Measurements from ENCODE around the gene TRIAP1.
"Not testable (repeated sequence)": the region's sequence is repeated elsewhere in the genome, so short reads cannot be mapped to it uniquely, and the experiment has no call there.

The TRIAP1 gene

GRCh38 chr12:120488057-120488640 is 42.0 kb upstream of the TRIAP1 start:
- peak overlapping the region; percentile 59 to 95 (median 90) for H3K27ac Mint-ChIP-seq
- H3K4me3 Mint-ChIP-seq, result peak overlapping the region in 1 of 3 experiments; percentile 10
- H3K36me3 Mint-ChIP-seq (ENCODE audit: low read depth), result peaks cover 32% of the 10 kb centered on the region
- H3K9me3 Mint-ChIP-seq, result no peaks in the 10 kb centered on the region
- TF ChIP-seq CTCF (IDR thresholded peaks at IDR 0.05; ENCODE audit: unreplicated experiment in 3 of 3), result no peak
- peaks cover 47% of the 10 kb centered on the region for H3K4me1 Mint-ChIP-seq
- H3K27me3 Mint-ChIP-seq (ENCODE audit: low read depth), result no peaks in the 10 kb centered on the region

- H3K27me3 Mint-ChIP-seq (ENCODE audit: low read depth); H3K9me3 Mint-ChIP-seq; H3K4me3 Mint-ChIP-seq: not testable (repeated sequence)
- H3K27ac Mint-ChIP-seq, result peak overlapping the region; percentile 59 to 95 (median 90)
- H3K4me1 Mint-ChIP-seq, result peaks cover 47% of the 10 kb centered on the region
- peaks cover 32% of the 10 kb centered on the region for H3K36me3 Mint-ChIP-seq (ENCODE audit: low read depth)
Observed at GRCh38 chr12:120487552-120487951, 41.4 kb upstream of the TRIAP1 start.

- Mint-ChIP-seq H3K36me3 (ENCODE audit: low read depth) (peaks cover 33% of the 10 kb centered on the region), H3K27me3 (ENCODE audit: low read depth) (no peaks in the 10 kb centered on the region), H3K9me3 (no peaks in the 10 kb centered on the region), H3K27ac (peak overlapping the region in 2 of 3 experiments; percentile 25 to 28), H3K4me3 (no peak overlapping the region), H3K4me1 (peaks cover 44% of the 10 kb centered on the region)
- TF ChIP-seq CTCF (IDR thresholded peaks at IDR 0.05; ENCODE audit: unreplicated experiment in 3 of 3), result no peak
Observed at GRCh38 chr12:120485961-120486881, 40.0 kb upstream of the TRIAP1 start.

- no peaks in the 10 kb centered on the region for H3K9me3 Mint-ChIP-seq
- no peak for TF ChIP-seq CTCF (IDR thresholded peaks at IDR 0.05; ENCODE audit: unreplicated experiment in 3 of 3)
- peaks cover 25% of the 10 kb centered on the region for H3K4me1 Mint-ChIP-seq
- H3K27me3 Mint-ChIP-seq (ENCODE audit: low read depth), result no peaks in the 10 kb centered on the region
- no peak overlapping the region for H3K4me3 Mint-ChIP-seq
- H3K27ac Mint-ChIP-seq, result peak overlapping the region in 2 of 3 experiments; percentile 6 to 8
- H3K36me3 Mint-ChIP-seq (ENCODE audit: low read depth), result peaks cover 15% of the 10 kb centered on the region
Observed at GRCh38 chr12:120483621-120484020, 37.4 kb upstream of the TRIAP1 start.

DNA sequence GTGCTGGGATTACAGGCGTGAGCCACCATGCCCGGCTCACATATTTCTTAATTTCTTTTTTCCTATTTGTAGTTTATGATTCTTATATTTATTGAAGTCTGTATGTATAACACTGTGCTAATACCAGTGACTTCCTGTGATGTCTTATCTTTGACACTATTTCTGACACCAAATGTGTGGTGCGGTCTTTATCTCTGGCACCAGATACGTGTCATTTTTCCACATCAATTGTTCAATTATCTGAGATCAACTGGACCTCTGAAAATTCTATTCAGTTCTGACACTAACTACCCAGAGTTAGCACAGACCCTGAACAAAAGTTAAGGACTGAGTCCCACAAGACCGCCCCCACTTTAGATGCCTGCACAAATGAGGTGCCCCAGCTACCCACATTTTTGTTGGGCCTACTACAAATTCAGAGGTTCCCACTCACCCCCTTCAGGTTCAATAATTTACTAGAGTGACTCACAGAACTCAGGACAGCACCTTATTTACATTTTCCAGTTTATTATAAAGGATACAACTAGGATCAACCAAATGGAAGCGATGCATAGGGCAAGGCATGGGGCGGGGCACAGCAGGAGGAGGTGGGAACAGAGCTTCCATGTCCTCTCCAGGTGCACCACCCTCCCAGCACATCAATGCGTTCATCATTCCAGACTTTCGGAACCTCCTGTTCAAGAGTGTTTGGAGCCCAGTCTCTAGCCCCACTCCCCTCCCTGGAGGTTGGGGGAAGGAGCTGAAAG is 35.0 kb upstream of the TRIAP1 start:
- Mint-ChIP-seq H3K9me3 (no peaks in the 10 kb centered on the region), H3K27me3 (ENCODE audit: low read depth) (no peaks in the 10 kb centered on the region), H3K36me3 (ENCODE audit: low read depth) (peaks cover 8% of the 10 kb centered on the region), H3K27ac (no peak overlapping the region), H3K4me3 (no peak overlapping the region), H3K4me1 (peaks cover 18% of the 10 kb centered on the region)
- no peak for TF ChIP-seq CTCF (IDR thresholded peaks at IDR 0.05; ENCODE audit: unreplicated experiment in 3 of 3)

GRCh38 chr12:120480211-120480610 is 34.0 kb upstream of the TRIAP1 start:
- peaks cover 20% of the 10 kb centered on the region for H3K4me1 Mint-ChIP-seq
- H3K9me3 Mint-ChIP-seq, result no peaks in the 10 kb centered on the region
- no peaks in the 10 kb centered on the region for H3K27me3 Mint-ChIP-seq (ENCODE audit: low read depth)
- H3K36me3 Mint-ChIP-seq (ENCODE audit: low read depth), result peaks cover 8% of the 10 kb centered on the region
- H3K27ac Mint-ChIP-seq, result peak overlapping the region in 1 of 3 experiments; percentile 14
- no peak overlapping the region for H3K4me3 Mint-ChIP-seq
- TF ChIP-seq CTCF (IDR thresholded peaks at IDR 0.05; ENCODE audit: unreplicated experiment in 3 of 3), result no peak

All from nephron (organoid).